ENCODE data around the gene PRKD3.
"Not testable (repeated sequence)": the region's sequence is repeated elsewhere in the genome, so short reads cannot be mapped to it uniquely, and the experiment has no call there.

The PRKD3 gene

DNA sequence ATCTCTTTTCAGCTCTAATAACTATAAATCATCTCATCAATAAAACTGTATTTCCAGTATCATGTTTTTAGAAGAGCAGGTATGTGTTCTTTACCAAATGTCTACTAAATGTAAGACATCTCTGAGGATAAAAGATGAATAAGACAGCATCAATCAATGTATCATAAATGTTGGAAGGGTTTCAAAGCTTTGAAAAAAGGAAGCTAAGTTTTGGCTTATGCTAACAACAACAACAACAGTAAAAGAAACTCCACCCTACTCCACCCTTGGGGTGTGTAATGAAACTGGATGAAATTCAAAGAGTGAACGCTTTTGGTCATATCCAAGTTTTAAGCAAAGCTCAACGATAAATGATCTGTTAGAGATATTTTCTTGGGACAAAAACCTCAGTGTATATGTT is 17.1 kb downstream of the PRKD3 start:
- no peak overlapping the region for H3K27ac Mint-ChIP-seq
- peaks cover 2% of the 10 kb centered on the region for H3K4me1 Mint-ChIP-seq (ENCODE audit: low read depth)
- no peaks in the 10 kb centered on the region for H3K36me3 Mint-ChIP-seq (ENCODE audit: low read depth)
- no peaks in the 10 kb centered on the region for H3K27me3 Mint-ChIP-seq (ENCODE audit: low read depth)
- no peak overlapping the region for H3K4me3 Mint-ChIP-seq
- H3K9me3 Mint-ChIP-seq, result no peaks in the 10 kb centered on the region

DNA sequence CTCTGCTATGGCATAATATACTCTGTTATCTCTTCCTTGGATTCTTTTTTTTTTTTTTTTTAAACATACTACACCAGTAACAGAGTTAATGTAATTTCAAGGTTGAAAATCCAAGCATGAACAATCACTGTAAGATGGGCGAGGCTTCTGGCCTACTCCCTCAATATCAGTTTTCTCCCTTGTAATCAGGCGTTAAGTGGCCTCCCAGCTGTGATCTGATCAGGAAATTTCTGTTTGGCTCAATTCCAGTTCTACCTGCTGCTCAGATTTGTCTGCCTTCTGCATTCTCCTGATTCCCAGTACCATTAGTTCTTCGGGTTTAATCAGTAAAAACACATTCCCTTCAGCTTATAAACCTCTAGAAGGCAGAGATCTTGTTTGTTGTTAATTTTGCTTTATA is 18.6 kb downstream of the PRKD3 start:
- no peak overlapping the region for H3K27ac Mint-ChIP-seq
- no peaks in the 10 kb centered on the region for H3K36me3 Mint-ChIP-seq (ENCODE audit: low read depth)
- H3K27me3 Mint-ChIP-seq (ENCODE audit: low read depth), result no peaks in the 10 kb centered on the region
- H3K4me1 Mint-ChIP-seq (ENCODE audit: low read depth), result peaks cover under 1% of the 10 kb centered on the region
- H3K9me3 Mint-ChIP-seq, result no peaks in the 10 kb centered on the region
- no peak overlapping the region for H3K4me3 Mint-ChIP-seq

DNA sequence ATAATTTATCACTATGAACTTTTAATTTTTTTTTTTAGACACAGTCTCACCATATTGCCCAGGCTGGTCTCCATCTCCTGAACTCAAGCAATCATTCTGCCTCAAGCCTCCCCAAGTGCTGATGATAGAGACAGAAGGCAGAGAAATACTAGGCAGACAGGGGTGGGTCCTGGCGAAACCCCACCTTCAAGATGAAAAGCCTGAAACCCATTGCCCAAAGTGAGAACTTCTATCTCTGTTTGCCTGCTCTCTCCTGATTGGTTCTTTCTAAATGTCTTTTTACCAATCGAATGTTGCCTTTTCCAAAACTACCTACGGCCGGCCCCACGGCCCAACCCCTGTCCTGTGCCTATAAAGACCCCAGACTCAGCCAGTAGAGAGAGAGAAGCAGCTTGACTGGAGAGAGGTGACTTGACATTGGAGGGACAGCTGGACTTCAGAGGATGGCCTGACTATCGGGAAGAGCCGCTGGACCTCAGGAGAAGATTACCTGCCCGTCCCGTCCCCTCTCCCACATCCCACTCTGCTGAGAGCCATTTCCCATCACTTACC is 21.9 kb downstream of the PRKD3 start:
- Mint-ChIP-seq H3K9me3 (no peaks in the 10 kb centered on the region), H3K27me3 (ENCODE audit: low read depth) (no peaks in the 10 kb centered on the region), H3K4me3 (no peak overlapping the region), H3K4me1 (ENCODE audit: low read depth) (no peaks in the 10 kb centered on the region), H3K27ac (no peak overlapping the region), H3K36me3 (ENCODE audit: low read depth) (no peaks in the 10 kb centered on the region)

DNA sequence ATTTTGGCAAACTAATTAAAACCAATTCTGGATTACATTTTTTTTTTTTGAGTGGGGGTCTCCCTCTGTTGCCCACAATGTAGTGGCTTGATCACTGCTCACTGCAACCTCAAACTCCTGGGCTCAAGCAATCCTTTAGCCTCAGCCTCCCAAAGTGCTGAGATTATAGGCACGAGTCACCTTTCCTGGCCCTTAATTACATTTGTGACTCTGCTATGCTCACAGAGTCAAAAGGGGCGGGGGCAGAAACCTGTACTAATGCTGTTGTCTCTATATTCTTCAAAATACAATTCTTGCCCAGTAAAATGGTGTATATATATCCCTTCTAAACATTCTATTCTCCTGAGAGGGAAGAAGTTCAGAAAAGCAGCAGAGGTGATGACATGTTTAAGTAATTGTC is 23.2 kb downstream of the PRKD3 start:
- Mint-ChIP-seq H3K4me1 (ENCODE audit: low read depth) (no peaks in the 10 kb centered on the region), H3K4me3 (no peak overlapping the region), H3K27ac (no peak overlapping the region)

DNA sequence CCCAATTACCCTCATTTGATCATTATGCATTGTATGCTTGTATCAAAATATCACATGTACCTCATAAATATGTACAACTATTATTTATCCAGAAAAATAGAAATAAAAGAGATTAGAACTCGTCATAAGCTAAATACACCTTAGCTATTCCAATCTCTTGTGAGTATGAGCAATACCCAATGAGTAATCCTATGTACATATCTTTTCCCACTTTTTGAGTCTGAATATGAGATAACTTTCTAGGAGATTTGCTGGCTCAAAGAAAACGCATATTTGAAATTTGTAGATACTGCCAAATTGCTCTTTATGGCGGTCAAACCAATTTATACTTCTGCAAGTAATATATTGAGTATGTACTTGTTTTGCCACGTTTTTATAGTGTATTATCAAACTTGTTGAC is 24.1 kb downstream of the PRKD3 start:
- H3K9me3 Mint-ChIP-seq, result no peaks in the 10 kb centered on the region
- no peaks in the 10 kb centered on the region for H3K36me3 Mint-ChIP-seq (ENCODE audit: low read depth)
- H3K4me3 Mint-ChIP-seq, result no peak overlapping the region
- no peaks in the 10 kb centered on the region for H3K4me1 Mint-ChIP-seq (ENCODE audit: low read depth)
- no peaks in the 10 kb centered on the region for H3K27me3 Mint-ChIP-seq (ENCODE audit: low read depth)
- no peak overlapping the region for H3K27ac Mint-ChIP-seq

More for the DNA sequence above, 23.2 kb downstream of the PRKD3 start:
- no peaks in the 10 kb centered on the region for H3K9me3 Mint-ChIP-seq
- H3K27me3 Mint-ChIP-seq (ENCODE audit: low read depth), result no peaks in the 10 kb centered on the region
- H3K36me3 Mint-ChIP-seq (ENCODE audit: low read depth), result no peaks in the 10 kb centered on the region

DNA sequence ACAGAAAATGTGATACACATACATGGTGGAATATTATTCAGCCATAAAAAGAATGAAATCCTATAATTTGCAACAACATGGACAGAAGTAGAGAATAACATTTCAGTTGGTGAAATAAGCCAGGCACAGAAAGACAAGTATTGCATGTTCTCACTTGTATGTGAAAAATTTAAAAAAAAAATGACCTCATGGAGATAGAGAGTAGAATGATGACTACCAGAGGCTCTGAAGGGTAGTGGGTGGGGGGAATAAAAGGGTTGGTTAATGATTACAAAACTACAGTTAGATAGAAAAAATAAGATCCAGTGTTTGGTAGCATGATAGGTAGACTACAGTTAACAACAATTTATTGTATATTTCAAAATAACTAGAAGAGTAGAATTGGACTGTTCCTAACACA is 24.5 kb downstream of the PRKD3 start:
- H3K4me3 Mint-ChIP-seq, result no peak overlapping the region
- no peaks in the 10 kb centered on the region for H3K36me3 Mint-ChIP-seq (ENCODE audit: low read depth)
- H3K9me3 Mint-ChIP-seq, result no peaks in the 10 kb centered on the region
- H3K27me3 Mint-ChIP-seq (ENCODE audit: low read depth), result no peaks in the 10 kb centered on the region
- no peaks in the 10 kb centered on the region for H3K4me1 Mint-ChIP-seq (ENCODE audit: low read depth)
- no peak overlapping the region for H3K27ac Mint-ChIP-seq

DNA sequence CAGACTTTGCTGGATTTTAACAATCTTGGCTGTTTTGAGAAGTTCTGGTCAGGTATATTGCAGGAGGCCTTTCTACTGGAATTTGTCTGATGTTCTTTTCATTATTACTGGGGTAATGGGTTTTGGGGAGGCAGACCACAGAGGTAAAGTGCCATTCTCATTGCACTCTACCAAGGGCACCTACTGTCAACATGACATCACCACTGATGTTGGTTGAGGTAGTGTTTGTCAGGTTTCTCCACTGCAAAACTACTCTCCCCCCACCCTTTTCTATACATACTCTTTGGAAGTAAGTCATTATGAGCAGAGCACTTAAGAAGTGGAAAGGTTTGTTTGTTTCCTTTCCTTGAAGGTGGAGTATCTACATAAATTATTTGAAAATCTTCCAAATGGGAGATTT is 27.0 kb downstream of the PRKD3 start:
- H3K4me1 Mint-ChIP-seq (ENCODE audit: low read depth), result no peaks in the 10 kb centered on the region
- no peaks in the 10 kb centered on the region for H3K27me3 Mint-ChIP-seq (ENCODE audit: low read depth)
- no peaks in the 10 kb centered on the region for H3K9me3 Mint-ChIP-seq
- H3K4me3 Mint-ChIP-seq, result no peak overlapping the region
- no peaks in the 10 kb centered on the region for H3K36me3 Mint-ChIP-seq (ENCODE audit: low read depth)
- no peak overlapping the region for H3K27ac Mint-ChIP-seq

DNA sequence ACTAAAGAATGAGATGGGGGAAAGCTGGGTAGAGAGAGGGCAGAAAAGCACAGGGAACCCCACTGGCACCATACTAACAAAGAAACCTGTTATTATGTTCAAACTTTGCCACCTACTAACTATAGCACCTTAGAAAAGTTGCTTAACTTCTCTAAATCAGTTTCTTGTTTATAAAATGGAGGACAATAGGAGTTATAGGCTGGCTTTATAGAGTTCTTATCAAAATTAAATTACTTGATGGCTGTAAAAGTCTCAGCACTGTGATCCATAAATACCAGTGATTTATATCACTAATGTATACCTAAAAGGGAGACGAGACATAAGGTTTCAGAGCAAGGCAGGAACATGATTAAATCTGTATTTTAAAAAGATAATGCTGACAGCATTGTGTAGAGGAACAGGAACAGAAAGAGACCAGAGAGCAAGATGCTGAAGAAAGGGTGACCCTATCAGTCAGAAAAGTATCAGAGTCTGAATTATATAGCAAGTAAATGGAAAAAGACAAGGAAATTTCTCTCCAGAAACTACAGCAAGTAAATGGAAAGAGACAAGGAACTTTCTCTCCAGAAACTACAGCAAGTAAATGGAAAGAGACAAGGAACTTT is 29.1 kb downstream of the PRKD3 start:
- no peaks in the 10 kb centered on the region for H3K4me1 Mint-ChIP-seq (ENCODE audit: low read depth)
- H3K27me3 Mint-ChIP-seq (ENCODE audit: low read depth), result no peaks in the 10 kb centered on the region
- H3K36me3 Mint-ChIP-seq (ENCODE audit: low read depth), result peaks cover 2% of the 10 kb centered on the region
- H3K4me3 Mint-ChIP-seq, result no peak overlapping the region
- H3K9me3 Mint-ChIP-seq, result no peaks in the 10 kb centered on the region
- no peak overlapping the region for H3K27ac Mint-ChIP-seq

DNA sequence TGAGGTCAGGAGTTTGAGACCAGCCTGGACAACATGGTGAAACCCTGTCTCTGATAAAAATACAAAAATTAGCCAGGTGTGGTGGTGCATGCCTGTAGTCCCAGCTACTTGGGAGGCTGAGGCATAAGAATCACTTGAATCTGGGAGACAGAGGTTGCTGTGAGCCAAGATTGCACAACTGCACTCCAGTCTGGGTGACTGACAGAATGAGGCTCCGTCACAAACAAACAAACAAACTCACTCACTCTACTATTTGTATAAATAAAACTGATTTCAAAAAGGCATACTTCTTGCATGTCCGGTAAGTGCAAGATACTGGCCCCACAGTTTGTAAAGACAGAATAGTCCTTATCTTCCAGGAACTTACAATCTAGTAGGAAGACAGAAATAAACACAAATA is 29.8 kb downstream of the PRKD3 start:
- not testable (repeated sequence) for H3K9me3 Mint-ChIP-seq; H3K4me3 Mint-ChIP-seq; H3K27me3 Mint-ChIP-seq (ENCODE audit: low read depth); H3K4me1 Mint-ChIP-seq (ENCODE audit: low read depth); H3K36me3 Mint-ChIP-seq (ENCODE audit: low read depth); H3K27ac Mint-ChIP-seq

DNA sequence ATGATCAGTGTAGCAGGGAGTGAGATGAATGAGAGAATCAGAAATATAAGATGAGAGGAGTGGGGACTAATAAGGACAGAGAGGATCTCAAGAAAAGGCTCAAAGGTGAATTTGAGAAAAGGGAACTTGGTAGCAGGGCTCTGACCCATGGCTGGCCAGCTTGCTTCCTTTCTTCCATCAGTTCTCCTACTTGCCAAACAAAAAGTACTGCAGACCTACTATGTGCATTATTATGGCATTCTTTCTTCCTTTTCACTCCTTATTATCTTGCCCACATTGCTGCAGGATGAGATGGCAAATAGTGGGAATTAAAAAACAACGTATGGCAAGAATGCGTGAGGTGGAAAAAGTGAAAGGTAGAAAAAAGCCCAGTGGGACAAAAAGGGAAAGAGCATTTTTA is 33.0 kb downstream of the PRKD3 start:
- Mint-ChIP-seq H3K4me3 (no peak overlapping the region), H3K9me3 (no peaks in the 10 kb centered on the region), H3K27ac (no peak overlapping the region), H3K27me3 (ENCODE audit: low read depth) (no peaks in the 10 kb centered on the region), H3K4me1 (ENCODE audit: low read depth) (no peaks in the 10 kb centered on the region), H3K36me3 (ENCODE audit: low read depth) (peaks cover 4% of the 10 kb centered on the region)

DNA sequence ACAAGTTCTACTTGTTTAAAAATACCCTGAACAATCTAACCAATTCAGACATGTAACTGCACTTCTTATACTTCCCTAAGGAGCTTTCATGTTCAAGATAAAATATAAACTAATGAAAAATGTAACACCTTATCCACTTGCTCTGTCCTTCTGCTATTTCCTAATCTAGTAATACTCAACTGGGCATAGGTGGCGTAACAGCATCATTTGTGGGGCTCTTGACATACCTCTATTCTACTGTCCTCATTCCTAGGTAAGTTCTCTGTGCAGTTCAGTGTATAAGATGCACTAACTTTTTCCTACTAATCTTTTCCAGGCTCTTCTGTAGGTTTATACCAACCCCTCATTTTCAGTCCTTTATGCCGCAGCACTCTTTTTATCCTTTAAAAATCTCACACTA is 36.7 kb downstream of the PRKD3 start:
- no peak overlapping the region for H3K4me3 Mint-ChIP-seq
- H3K9me3 Mint-ChIP-seq, result no peaks in the 10 kb centered on the region
- no peaks in the 10 kb centered on the region for H3K27me3 Mint-ChIP-seq (ENCODE audit: low read depth)
- H3K4me1 Mint-ChIP-seq (ENCODE audit: low read depth), result no peaks in the 10 kb centered on the region
- H3K36me3 Mint-ChIP-seq (ENCODE audit: low read depth), result peaks cover 4% of the 10 kb centered on the region
- H3K27ac Mint-ChIP-seq, result no peak overlapping the region

DNA sequence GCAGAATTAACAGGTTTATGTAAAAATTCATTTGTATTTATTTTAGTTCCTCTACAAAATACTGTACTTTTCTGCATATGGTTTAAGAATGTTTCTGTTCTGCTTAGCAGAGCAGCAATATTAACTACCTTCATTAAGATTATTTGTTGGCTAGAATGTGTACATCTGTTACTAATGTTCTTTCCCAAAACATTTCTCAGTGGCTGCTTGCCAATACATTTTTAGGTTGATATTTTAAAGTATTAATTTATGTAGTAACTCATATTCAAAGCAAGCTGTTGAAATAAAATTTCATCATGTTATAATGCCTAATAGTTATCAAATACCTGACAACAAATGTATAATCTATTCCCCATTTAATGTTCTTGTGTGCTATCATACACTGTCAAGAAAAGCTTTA is 40.3 kb downstream of the PRKD3 start:
- H3K27ac Mint-ChIP-seq, result no peak overlapping the region
- peaks cover 7% of the 10 kb centered on the region for H3K36me3 Mint-ChIP-seq (ENCODE audit: low read depth)
- no peaks in the 10 kb centered on the region for H3K9me3 Mint-ChIP-seq

DNA sequence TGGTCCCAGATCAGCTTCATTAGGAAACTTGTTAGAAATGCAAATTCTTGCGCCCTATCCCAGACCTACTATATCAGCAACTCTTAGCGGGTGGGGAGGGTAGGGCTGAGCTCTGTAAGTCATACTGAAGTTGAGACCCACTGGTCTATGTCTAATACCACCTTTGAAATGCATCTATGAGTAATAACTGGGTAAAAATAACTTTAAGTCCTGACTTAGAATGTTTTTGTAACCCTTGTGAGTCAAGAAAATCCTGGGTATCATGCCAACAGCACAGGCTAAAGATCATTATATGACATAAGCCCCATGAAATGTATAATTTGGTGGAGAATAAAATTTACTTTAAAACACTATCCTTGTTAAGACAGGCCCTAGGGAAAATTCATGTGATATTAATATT is 41.4 kb downstream of the PRKD3 start:
- H3K4me1 Mint-ChIP-seq (ENCODE audit: low read depth), result no peaks in the 10 kb centered on the region
- no peak overlapping the region for H3K27ac Mint-ChIP-seq
- no peak overlapping the region for H3K4me3 Mint-ChIP-seq
- H3K27me3 Mint-ChIP-seq (ENCODE audit: low read depth), result no peaks in the 10 kb centered on the region
- H3K9me3 Mint-ChIP-seq, result no peaks in the 10 kb centered on the region
- H3K36me3 Mint-ChIP-seq (ENCODE audit: low read depth), result peaks cover 7% of the 10 kb centered on the region

More for the DNA sequence above, 40.3 kb downstream of the PRKD3 start:
- Mint-ChIP-seq H3K4me1 (ENCODE audit: low read depth) (no peaks in the 10 kb centered on the region), H3K27me3 (ENCODE audit: low read depth) (no peaks in the 10 kb centered on the region), H3K4me3 (no peak overlapping the region)

DNA sequence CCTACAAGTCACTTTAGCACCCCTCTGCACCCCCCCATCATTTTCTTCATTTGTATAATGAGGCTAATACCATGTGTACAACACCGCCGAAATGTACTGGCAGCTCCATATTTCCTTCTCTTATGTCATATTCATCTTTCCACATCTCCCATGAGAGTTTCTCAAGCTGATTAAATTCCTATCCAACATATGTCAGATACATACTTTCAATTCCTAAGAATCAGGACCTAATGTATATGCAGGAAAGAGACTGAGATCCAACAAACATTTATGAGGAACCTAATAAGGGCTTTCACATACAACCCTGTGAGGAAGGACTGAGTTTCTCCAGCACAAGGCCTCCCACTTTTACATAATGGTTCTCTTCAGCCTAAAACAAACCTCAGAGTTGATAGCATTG is 41.9 kb downstream of the PRKD3 start:
- no peaks in the 10 kb centered on the region for H3K4me1 Mint-ChIP-seq (ENCODE audit: low read depth)
- peaks cover 7% of the 10 kb centered on the region for H3K36me3 Mint-ChIP-seq (ENCODE audit: low read depth)
- H3K27ac Mint-ChIP-seq, result no peak overlapping the region
- no peaks in the 10 kb centered on the region for H3K9me3 Mint-ChIP-seq
- H3K27me3 Mint-ChIP-seq (ENCODE audit: low read depth), result no peaks in the 10 kb centered on the region
- H3K4me3 Mint-ChIP-seq, result no peak overlapping the region

DNA sequence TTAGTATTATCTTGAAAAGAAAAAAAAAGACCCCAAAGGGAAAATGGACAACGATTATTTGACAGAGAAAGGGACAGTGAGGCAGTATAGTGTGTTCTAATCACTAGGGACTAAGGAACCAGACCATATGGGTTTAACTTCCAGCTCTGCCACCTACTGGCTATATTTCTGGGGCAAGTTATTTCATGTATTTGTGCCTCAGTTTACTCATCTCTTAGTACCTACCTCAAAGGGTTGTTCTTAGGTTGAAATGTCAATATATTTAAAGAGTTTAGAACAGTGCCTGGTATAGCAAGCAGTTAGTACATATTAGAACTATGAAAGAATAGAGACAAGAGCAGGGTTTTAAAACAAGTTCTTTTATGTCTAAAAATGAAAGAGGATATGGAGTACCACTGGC is 42.7 kb downstream of the PRKD3 start:
- Mint-ChIP-seq H3K27ac (no peak overlapping the region), H3K4me3 (no peak overlapping the region), H3K27me3 (ENCODE audit: low read depth) (no peaks in the 10 kb centered on the region), H3K36me3 (ENCODE audit: low read depth) (peaks cover 4% of the 10 kb centered on the region), H3K4me1 (ENCODE audit: low read depth) (no peaks in the 10 kb centered on the region), H3K9me3 (no peaks in the 10 kb centered on the region)

DNA sequence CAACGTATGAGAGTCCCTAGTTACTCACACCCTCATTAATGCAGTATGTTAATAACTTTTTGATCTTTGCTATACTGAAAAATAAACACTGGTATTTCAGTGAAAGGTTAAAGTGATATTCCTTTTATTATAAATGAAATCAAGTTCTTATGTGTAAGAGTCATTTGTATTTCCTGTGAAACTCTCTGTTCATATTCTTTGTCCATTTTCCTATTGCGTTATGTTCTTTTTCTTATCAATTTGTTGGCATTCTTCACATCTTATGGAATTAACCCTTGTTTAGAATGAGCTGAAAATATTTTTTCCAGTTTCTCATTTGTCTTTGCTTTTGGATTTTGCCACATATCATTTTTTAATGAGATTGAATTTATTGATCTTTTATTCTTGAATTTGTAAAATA is 48.3 kb downstream of the PRKD3 start:
- Mint-ChIP-seq H3K4me3 (no peak overlapping the region), H3K9me3 (no peaks in the 10 kb centered on the region), H3K27me3 (ENCODE audit: low read depth) (no peaks in the 10 kb centered on the region), H3K4me1 (ENCODE audit: low read depth) (no peaks in the 10 kb centered on the region), H3K27ac (no peak overlapping the region), H3K36me3 (ENCODE audit: low read depth) (peaks cover 5% of the 10 kb centered on the region)

Measured in T-helper 1 cell treated with Interleukin-12 subunit alpha and Interleukin-12 subunit beta and Interleukin-4 antibody, amounts not matched to agents 30 μg/mL and 1 μg/mL, for 36 hours (primary cell).